Adrenal gland (tissue), 19 donors: ENCODE measurements around the gene ADAMTS20. TPM values are rescaled to one million over a fixed set of nuclear protein-coding genes. Genes with fewer than 3 reads are reported as not detected.

ENCODE experiments used
- DNase-seq, 7 donors: peaks; one replicate each; pipeline ENCODE4 v3.0.0-alpha.2; 2019 to 2020
- H3K27ac ChIP-seq, 5 donors: fragments of 200-600 bp; sonication (generic) in 4 of 5; 1 replicate in 3 of 5; 2 replicates in 2 of 5; pipeline versions ENCODE4 v1.5.1 to v1.8.0; 2016 to 2020; ENCODE audit warnings: mild to moderate bottlenecking in 1 of 5
- H3K27me3 ChIP-seq: fragments of 200-600 bp; 2 replicates; pipeline ENCODE4 v1.8.0; 2021
- H3K36me3 ChIP-seq, 2 donors: fragments of 200-600 bp; replicated peaks in 1 of 2; 1 replicate in 1 of 2; 2 replicates in 1 of 2; pipeline versions ENCODE4 v1.5.1 to v1.8.0; 2018 to 2022
- H3K4me1 ChIP-seq, 2 donors: fragments of 200-600 bp; replicated peaks in 1 of 2; 1 replicate in 1 of 2; 2 replicates in 1 of 2; pipeline versions ENCODE4 v1.5.1 to v1.8.0; 2018 to 2021
- H3K4me3 ChIP-seq, 4 donors: fragments of 200-600 bp; sonication (generic) in 3 of 4; one replicate each; pipeline ENCODE4 v1.5.1; 2016 to 2018
- H3K9me3 ChIP-seq, 3 donors: fragments of 200-600 bp; sonication (generic) in 1 of 3; replicated peaks in 1 of 3; 1 replicate in 2 of 3; 2 replicates in 1 of 3; pipeline versions ENCODE4 v1.5.1 to v1.8.0; 2016 to 2021
- POLR2A ChIP-seq, 2 donors: fragments of 450-650 bp; IDR thresholded peaks; one replicate each; pipeline ENCODE4 v1.6.1; 2017; ENCODE audit warnings: antibody characterized with exemption in 2 of 2, mild to moderate bottlenecking in 2 of 2, moderate library complexity in 1 of 2
- WGBS, 4 donors: extraction: QIAGEN DNeasy Blood & Tissue Kit in 2 of 4; methylation state at CpG; one replicate each; pipeline versions ENCODE4 v1.1.5 to v1.1.7; 2013 to 2017; 5-methylcytosine and 5-hydroxymethylcytosine counted together
- intact Hi-C, 2 donors: fragments of 100-400 bp; cut with DNase I; formaldehyde crosslinking; loops; one replicate each; pipeline versions ENCODE4 v1.14.1 to v1.15.0; 2022 to 2023
- long read RNA-seq, 10 donors: library from polyadenylated mRNA in 3 of 10; unstranded in 2 of 10; stranded (forward) in 1 of 10; transcript quantifications; one replicate each; pipeline ENCODE4 v2.0.0 and lab custom pipeline, GENCODE V29; 2021 to 2026
- polyA plus RNA-seq, 3 donors: library from polyadenylated mRNA; stranded (reverse); fragments of 200-250 nt in 2 of 3; fragments of 350-450 nt in 1 of 3; fragmentation: Illumina TruSeq in 1 of 3; extraction: RNeasy Lipid Tissue Mini Kit (QIAGEN cat#74804) in 1 of 3; gene quantifications; one replicate each; pipeline ENCODE4 v1.2.3, GENCODE V29; 2013 to 2014
- total RNA-seq, 9 donors: library from RNA; depleted of rRNA in 4 of 9; stranded (reverse); fragments of >200 nt in 4 of 9; fragments of 120-200 nt in 1 of 9; fragmentation: NEBNext Ultra II Directional in 1 of 9; extraction: Animal tissue kit (Norgen Biotek cat#: 25700) in 1 of 9; gene quantifications; one replicate each; pipeline versions ENCODE4 v1.1.0 to v1.2.4, GENCODE V29; 2013 to 2023
- TF ChIP-seq, protein P1 (sequence below), 6 experiments: fragments of 450-650 bp in 4 of 6; fragments of 200-600 bp in 2 of 6; sonication (generic) in 1 of 6; IDR thresholded peaks; 1 replicate in 5 of 6; 2 replicates in 1 of 6; pipeline versions ENCODE4 v1.5.1 to v1.8.0; 2016 to 2021; ENCODE audit warnings: antibody characterized with exemption in 6 of 6, mild to moderate bottlenecking in 2 of 6, moderate library complexity in 1 of 6
- donor health status: healthy with polysubstance abuse.
- donor health status: Bipolar disorder and iron deficiency.
- donor health status: DM: yes; HTN: yes; CAD: no.
- donor health status: DM: no; HTN: no; CAD: no.
- donor health status: DM: no; HTN: no; CAD: no.
- donor health status: DM: yes; HTN: yes; CAD: no.

Gene ADAMTS20, protein sequence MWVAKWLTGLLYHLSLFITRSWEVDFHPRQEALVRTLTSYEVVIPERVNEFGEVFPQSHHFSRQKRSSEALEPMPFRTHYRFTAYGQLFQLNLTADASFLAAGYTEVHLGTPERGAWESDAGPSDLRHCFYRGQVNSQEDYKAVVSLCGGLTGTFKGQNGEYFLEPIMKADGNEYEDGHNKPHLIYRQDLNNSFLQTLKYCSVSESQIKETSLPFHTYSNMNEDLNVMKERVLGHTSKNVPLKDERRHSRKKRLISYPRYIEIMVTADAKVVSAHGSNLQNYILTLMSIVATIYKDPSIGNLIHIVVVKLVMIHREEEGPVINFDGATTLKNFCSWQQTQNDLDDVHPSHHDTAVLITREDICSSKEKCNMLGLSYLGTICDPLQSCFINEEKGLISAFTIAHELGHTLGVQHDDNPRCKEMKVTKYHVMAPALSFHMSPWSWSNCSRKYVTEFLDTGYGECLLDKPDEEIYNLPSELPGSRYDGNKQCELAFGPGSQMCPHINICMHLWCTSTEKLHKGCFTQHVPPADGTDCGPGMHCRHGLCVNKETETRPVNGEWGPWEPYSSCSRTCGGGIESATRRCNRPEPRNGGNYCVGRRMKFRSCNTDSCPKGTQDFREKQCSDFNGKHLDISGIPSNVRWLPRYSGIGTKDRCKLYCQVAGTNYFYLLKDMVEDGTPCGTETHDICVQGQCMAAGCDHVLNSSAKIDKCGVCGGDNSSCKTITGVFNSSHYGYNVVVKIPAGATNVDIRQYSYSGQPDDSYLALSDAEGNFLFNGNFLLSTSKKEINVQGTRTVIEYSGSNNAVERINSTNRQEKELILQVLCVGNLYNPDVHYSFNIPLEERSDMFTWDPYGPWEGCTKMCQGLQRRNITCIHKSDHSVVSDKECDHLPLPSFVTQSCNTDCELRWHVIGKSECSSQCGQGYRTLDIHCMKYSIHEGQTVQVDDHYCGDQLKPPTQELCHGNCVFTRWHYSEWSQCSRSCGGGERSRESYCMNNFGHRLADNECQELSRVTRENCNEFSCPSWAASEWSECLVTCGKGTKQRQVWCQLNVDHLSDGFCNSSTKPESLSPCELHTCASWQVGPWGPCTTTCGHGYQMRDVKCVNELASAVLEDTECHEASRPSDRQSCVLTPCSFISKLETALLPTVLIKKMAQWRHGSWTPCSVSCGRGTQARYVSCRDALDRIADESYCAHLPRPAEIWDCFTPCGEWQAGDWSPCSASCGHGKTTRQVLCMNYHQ (N-terminal part only)
- total RNA-seq: under 1 TPM in 3 of 9 donors, not detected in 6; 0.04 to 0.43 (median 0.28) TPM
- not detected for polyA plus RNA-seq
- long read RNA-seq, donor 1: 0 reads
- long read RNA-seq, donor 2: 0 reads
- long read RNA-seq, donor 3: 0 reads
- long read RNA-seq, donor 4: 0 reads
- long read RNA-seq, donor 5: 0 reads
- long read RNA-seq, donor 6: 0 reads
- long read RNA-seq, donor 7: 0 reads
- long read RNA-seq, donor 8: 0 reads
- long read RNA-seq, donor 9: 0 reads
- long read RNA-seq, donor 10: 0 reads

DNA sequence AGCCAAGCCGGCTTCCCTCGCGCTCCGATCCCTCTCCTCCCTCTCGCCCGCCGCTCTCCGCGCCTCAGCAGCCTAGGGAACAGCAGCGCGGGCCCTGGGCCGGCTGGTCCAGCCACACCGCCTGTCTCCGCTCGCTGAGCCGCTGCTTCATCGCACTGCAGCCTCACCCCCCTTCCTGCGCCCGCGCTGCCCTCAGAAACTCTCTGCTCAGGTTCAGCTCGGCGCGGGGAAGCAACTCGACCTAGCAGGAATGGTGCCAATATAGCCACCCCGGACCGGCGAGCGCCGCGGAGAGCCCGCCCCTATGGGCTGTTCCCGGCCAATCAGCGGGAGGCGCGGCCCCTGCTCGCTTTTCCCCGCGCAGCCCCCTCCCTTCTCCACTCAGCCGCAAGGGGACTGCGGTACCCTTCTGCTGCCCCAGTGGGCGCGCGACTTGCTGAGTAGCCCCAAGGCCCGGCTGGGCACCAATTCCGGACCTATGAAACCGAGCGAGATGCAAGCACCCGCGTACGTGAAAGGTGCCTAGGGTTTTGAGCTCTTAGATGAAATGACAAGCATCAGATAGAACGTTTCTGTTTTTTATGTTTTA is at the start of gene ADAMTS20:
TSS of gene ADAMTS20 (minus strand) at position 233 of the 589 bp plus-strand sequence. CDS start 282 bp downstream, outside the sequence.
- DNase-seq: no peak
- 1 to 7% (median 3%) methylated on average over 13 to 51 of the region's 51 CpGs for WGBS, 4 donors
- intact Hi-C loops: no loop called here
- TF ChIP-seq, protein P1, sequence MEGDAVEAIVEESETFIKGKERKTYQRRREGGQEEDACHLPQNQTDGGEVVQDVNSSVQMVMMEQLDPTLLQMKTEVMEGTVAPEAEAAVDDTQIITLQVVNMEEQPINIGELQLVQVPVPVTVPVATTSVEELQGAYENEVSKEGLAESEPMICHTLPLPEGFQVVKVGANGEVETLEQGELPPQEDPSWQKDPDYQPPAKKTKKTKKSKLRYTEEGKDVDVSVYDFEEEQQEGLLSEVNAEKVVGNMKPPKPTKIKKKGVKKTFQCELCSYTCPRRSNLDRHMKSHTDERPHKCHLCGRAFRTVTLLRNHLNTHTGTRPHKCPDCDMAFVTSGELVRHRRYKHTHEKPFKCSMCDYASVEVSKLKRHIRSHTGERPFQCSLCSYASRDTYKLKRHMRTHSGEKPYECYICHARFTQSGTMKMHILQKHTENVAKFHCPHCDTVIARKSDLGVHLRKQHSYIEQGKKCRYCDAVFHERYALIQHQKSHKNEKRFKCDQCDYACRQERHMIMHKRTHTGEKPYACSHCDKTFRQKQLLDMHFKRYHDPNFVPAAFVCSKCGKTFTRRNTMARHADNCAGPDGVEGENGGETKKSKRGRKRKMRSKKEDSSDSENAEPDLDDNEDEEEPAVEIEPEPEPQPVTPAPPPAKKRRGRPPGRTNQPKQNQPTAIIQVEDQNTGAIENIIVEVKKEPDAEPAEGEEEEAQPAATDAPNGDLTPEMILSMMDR (IDR thresholded peaks at IDR 0.05): no peak
- TF ChIP-seq POLR2A (IDR thresholded peaks at IDR 0.05): no peak
- Histone ChIP-seq H3K27ac (no peak within 1 kb of the TSS), H3K9me3 (peaks cover 0 to 9% (median 0%) of the 10 kb centered on the region in 3 donors), H3K27me3 (peaks cover 11% of the 10 kb centered on the region), H3K4me1 (no peaks in the 10 kb centered on the region), H3K4me3 (no peak within 1 kb of the TSS), H3K36me3 (no peaks in the 10 kb centered on the region)

DNA sequence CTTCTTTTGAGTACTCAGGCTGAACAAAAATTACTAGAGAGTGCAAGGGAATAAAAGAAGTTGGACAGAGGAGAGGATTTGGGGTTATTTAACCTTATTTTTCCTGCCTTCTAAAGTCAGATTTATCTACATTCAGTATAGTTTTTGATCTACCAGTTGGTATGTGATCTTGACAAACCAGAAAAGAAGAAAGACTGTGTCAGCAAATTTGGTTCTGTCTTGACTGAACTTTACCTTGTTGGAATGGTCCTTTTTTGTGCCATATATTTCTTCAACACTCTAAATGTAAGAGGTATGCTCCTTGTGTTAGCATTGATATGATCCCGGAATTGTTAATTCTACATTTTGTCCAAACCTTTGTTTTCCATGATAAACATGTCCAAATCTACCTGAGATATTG is 47.7 kb upstream of the ADAMTS20 start:
- H3K27ac ChIP-seq: no peak overlapping the region
- H3K9me3 ChIP-seq: no peaks in the 10 kb centered on the region
- TF ChIP-seq, protein P1 (IDR thresholded peaks at IDR 0.05): no peak
- no peak for TF ChIP-seq POLR2A (IDR thresholded peaks at IDR 0.05)
- H3K4me3 ChIP-seq: no peak overlapping the region
- DNase-seq: no peak
- 68 to 81% (median 78%) methylated on average over 1 of the region's 1 CpG for WGBS, 4 donors
- no peaks in the 10 kb centered on the region for H3K27me3 ChIP-seq
- intact Hi-C loops: no loop called here
- no peaks in the 10 kb centered on the region for H3K4me1 ChIP-seq
- H3K36me3 ChIP-seq: no peaks in the 10 kb centered on the region

DNA sequence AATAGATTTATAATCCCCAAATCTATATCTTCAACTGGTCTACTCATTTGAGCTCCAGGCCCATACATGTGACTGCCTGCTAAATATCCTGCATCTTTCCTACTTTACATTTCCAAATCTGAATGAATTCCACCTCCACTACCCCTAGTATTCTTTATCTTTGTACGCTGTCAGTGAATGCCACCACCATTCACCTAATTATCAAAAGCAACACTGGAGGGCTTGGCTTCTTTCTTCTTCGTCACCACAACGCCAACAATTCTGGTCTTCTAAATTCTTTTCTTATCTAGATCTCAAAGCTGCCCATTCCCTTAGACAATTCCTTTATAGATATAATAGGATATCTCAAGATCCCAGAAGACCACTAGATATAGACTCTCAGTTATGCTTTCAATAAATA is 47.1 kb upstream of the ADAMTS20 start:
- TF ChIP-seq POLR2A (IDR thresholded peaks at IDR 0.05): no peak
- TF ChIP-seq, protein P1 (IDR thresholded peaks at IDR 0.05): no peak
- H3K27ac ChIP-seq: no peak overlapping the region
- H3K36me3 ChIP-seq: no peaks in the 10 kb centered on the region
- no peak for DNase-seq
- 82 to 88% (median 86%) methylated on average over 3 of the region's 3 CpGs for WGBS, 4 donors
- H3K4me1 ChIP-seq: no peaks in the 10 kb centered on the region
- H3K9me3 ChIP-seq: no peaks in the 10 kb centered on the region
- H3K27me3 ChIP-seq: no peaks in the 10 kb centered on the region
- intact Hi-C loops: no loop called here
- H3K4me3 ChIP-seq: no peak overlapping the region
